Measurements from ENCODE around the gene UBTFL1.
"Not testable (repeated sequence)": the region's sequence is repeated elsewhere in the genome, so short reads cannot be mapped to it uniquely, and the experiment has no call there.

UBTFL1 gene

GRCh38 chr11:90085650-90086049 lies at the start of gene UBTFL1:
UBTFL1 (plus strand) TSS chr11:90085950; CDS start chr11:90085950, 0 bp downstream.
- DNase-seq, result not testable (repeated sequence)

GRCh38 chr11:90051591-90052209 lies 34.0 kb upstream of the UBTFL1 start:
- DNase-seq, result not testable (repeated sequence)

- peak; percentile 0 for DNase-seq
Measured at GRCh38 chr11:90052311-90052710, 33.4 kb upstream of the UBTFL1 start.

- not testable (repeated sequence) for DNase-seq
Measured at GRCh38 chr11:90053545-90053944, 32.2 kb upstream of the UBTFL1 start.

GRCh38 chr11:90088731-90089130 lies 3.0 kb downstream of the UBTFL1 start:
- not testable (repeated sequence) for DNase-seq

GRCh38 chr11:90095230-90095924 lies 9.6 kb downstream of the UBTFL1 start:
- not testable (repeated sequence) for DNase-seq

GRCh38 chr11:90098261-90098660 lies 12.5 kb downstream of the UBTFL1 start:
- DNase-seq, result peak; percentile 49

- DNase-seq, result no peak
Measured at GRCh38 chr11:90100431-90100830, 14.7 kb downstream of the UBTFL1 start.

- DNase-seq, result no peak
Measured at GRCh38 chr11:90113541-90113940, 27.8 kb downstream of the UBTFL1 start.

- no peak for DNase-seq
Measured at GRCh38 chr11:90120191-90120590, 34.4 kb downstream of the UBTFL1 start.

GRCh38 chr11:90124371-90124770 lies 38.6 kb downstream of the UBTFL1 start:
- DNase-seq, result no peak

- DNase-seq, result no peak
Measured at GRCh38 chr11:90124946-90125345, 39.2 kb downstream of the UBTFL1 start.

- no peak for DNase-seq
Measured at GRCh38 chr11:90133560-90134477, 48.1 kb downstream of the UBTFL1 start.

- peak; percentile 53 for DNase-seq
Measured at GRCh38 chr11:90134478-90135003, 48.8 kb downstream of the UBTFL1 start, which contains the start of gene NAALAD2. NAALAD2 (plus strand) TSS chr11:90134663; CDS start chr11:90134759, 96 bp downstream.

GRCh38 chr11:90135016-90135415 lies 49.3 kb downstream of the UBTFL1 start:
- peak; percentile 53 for DNase-seq
